Adrenal gland (tissue), 5 donors: Measurements from ENCODE around the gene PARP12.

Source experiments
- POLR2A ChIP-seq, 2 donors: fragments of 450-650 bp; IDR thresholded peaks; one replicate each; pipeline ENCODE4 v1.6.1; 2017; ENCODE audit warnings: antibody characterized with exemption in 2 of 2, mild to moderate bottlenecking in 2 of 2, moderate library complexity in 1 of 2
- TF ChIP-seq, protein P1 (sequence below), 6 experiments: fragments of 450-650 bp in 4 of 6; fragments of 200-600 bp in 2 of 6; sonication (generic) in 1 of 6; IDR thresholded peaks; 1 replicate in 5 of 6; 2 replicates in 1 of 6; pipeline versions ENCODE4 v1.5.1 to v1.8.0; 2016 to 2021; ENCODE audit warnings: antibody characterized with exemption in 6 of 6, mild to moderate bottlenecking in 2 of 6, moderate library complexity in 1 of 6
- donor health status: DM: no; HTN: no; CAD: no.

DNA sequence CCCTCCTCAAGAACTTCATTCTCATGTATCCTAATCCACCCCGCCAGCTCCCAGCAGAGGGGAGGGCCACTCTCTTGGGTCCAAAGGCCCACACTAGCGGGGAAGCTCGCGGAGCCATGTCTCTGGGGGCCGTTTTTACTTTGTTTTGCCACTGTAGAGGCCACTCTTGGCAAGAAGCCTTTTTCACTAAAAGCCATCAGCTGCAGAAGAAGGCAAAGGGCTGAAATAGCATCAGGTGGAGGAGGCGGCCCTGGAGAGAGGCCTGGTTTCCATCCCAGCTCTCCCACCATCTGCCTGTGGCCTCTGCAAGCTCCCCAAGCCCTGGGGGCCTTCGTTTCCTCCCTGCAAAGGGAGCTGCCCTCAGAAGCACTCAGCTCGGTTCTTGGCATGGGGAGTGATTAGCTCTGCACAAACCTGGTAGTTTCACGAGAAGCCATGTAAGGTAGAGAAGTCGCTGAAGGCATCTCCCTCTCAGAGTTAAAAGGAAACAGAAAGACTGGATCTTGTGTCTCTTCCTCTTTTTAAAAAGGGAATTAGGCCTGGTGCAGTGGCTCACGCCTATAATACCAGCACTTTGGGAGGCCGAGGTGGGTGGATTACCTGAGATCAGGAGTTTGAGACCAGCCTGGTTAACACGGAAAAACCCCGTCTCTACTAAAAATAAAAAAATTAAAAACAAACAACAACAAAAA, 70.3 kb downstream of the PARP12 start:
- TF ChIP-seq, protein P1, sequence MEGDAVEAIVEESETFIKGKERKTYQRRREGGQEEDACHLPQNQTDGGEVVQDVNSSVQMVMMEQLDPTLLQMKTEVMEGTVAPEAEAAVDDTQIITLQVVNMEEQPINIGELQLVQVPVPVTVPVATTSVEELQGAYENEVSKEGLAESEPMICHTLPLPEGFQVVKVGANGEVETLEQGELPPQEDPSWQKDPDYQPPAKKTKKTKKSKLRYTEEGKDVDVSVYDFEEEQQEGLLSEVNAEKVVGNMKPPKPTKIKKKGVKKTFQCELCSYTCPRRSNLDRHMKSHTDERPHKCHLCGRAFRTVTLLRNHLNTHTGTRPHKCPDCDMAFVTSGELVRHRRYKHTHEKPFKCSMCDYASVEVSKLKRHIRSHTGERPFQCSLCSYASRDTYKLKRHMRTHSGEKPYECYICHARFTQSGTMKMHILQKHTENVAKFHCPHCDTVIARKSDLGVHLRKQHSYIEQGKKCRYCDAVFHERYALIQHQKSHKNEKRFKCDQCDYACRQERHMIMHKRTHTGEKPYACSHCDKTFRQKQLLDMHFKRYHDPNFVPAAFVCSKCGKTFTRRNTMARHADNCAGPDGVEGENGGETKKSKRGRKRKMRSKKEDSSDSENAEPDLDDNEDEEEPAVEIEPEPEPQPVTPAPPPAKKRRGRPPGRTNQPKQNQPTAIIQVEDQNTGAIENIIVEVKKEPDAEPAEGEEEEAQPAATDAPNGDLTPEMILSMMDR (IDR thresholded peaks at IDR 0.05) = no peak
- TF ChIP-seq POLR2A (IDR thresholded peaks at IDR 0.05) = no peak
